Sigmoid colon (tissue), 7 donors: ENCODE data around the gene TTLL8. TPM values are rescaled to one million over a fixed set of nuclear protein-coding genes. Genes with fewer than 3 reads are reported as not detected.

Experiments
- DNase-seq: peaks from one replicate; pipeline ENCODE4 v3.0.0-alpha.2; 2019
- H3K27ac ChIP-seq, 4 donors: fragments of 200-600 bp; sonication (generic); one replicate each; pipeline ENCODE4 v1.5.1; 2016 to 2019; ENCODE audit warnings: mild to moderate bottlenecking in 1 of 4
- H3K27me3 ChIP-seq, 3 donors: fragments of 200-600 bp; sonication (generic); one replicate each; pipeline ENCODE4 v1.5.1; 2019; ENCODE audit warnings: mild to moderate bottlenecking in 1 of 3
- H3K36me3 ChIP-seq, 4 donors: fragments of 200-600 bp; sonication (generic); one replicate each; pipeline ENCODE4 v1.5.1; 2016 to 2019
- H3K4me1 ChIP-seq, 4 donors: fragments of 200-600 bp; sonication (generic); one replicate each; pipeline ENCODE4 v1.5.1; 2017 to 2019
- H3K4me3 ChIP-seq, 4 donors: fragments of 200-600 bp; sonication (generic); one replicate each; pipeline ENCODE4 v1.5.1; 2017 to 2019; ENCODE audit warnings: mild to moderate bottlenecking in 2 of 4, moderate library complexity in 1 of 4
- H3K9me3 ChIP-seq, 4 donors: fragments of 200-600 bp in 3 of 4; sonication (generic) in 3 of 4; one replicate each; pipeline versions ENCODE4 v1.5.1 to v1.6.1; 2013 to 2019
- CTCF ChIP-seq, 4 experiments: fragments of 450-650 bp in 3 of 4; fragments of 200-600 bp in 1 of 4; IDR thresholded peaks; one replicate each; pipeline ENCODE4 v1.5.1; 2016 to 2019; ENCODE audit warnings: antibody characterized with exemption in 4 of 4, mild to moderate bottlenecking in 3 of 4, moderate library complexity in 2 of 4
- EP300 ChIP-seq, 4 donors: sonication (generic); formaldehyde crosslinking; IDR thresholded peaks; one replicate each; pipeline ENCODE4 v1.6.1; 2017; ENCODE audit warnings: antibody characterized with exemption in 4 of 4
- POLR2A ChIP-seq, 2 donors: fragments of 450-650 bp; IDR thresholded peaks; one replicate each; pipeline ENCODE4 v1.6.1; 2016; ENCODE audit warnings: antibody characterized with exemption in 2 of 2, mild to moderate bottlenecking in 2 of 2, moderate library complexity in 2 of 2
- POLR2AphosphoS5 ChIP-seq, 4 donors: sonication (generic); formaldehyde crosslinking; IDR thresholded peaks; one replicate each; pipeline ENCODE4 v1.6.1; 2017; ENCODE audit warnings: antibody characterized with exemption in 4 of 4
- WGBS, 2 donors: extraction: QIAGEN DNeasy Blood & Tissue Kit; methylation state at CpG; one replicate each; pipeline ENCODE4 v1.1.7; 2013; 5-methylcytosine and 5-hydroxymethylcytosine counted together
- intact Hi-C: fragments of 100-400 bp; cut with DNase I; formaldehyde crosslinking; loops from one replicate; pipeline ENCODE4 v1.15.1; 2023
- polyA plus RNA-seq, 3 donors: library from polyadenylated mRNA; stranded (reverse); fragments of 200-250 nt; gene quantifications; one replicate each; pipeline ENCODE4 v1.2.3, GENCODE V29; 2013
- total RNA-seq, 4 donors: library from RNA; depleted of rRNA; stranded (reverse); fragments of >200 nt; gene quantifications; one replicate each; pipeline ENCODE4 v1.1.0, GENCODE V29; 2016
- donor health status: healthy with polysubstance abuse.
- donor health status: Bipolar disorder and iron deficiency.
- donor health status: healthy.

The TTLL8 gene
- total and polyA plus RNA-seq, 7 donors, result not detected

- no peak overlapping the region for H3K27ac ChIP-seq
- H3K27me3 ChIP-seq, result peaks cover 8 to 39% (median 32%) of the 10 kb centered on the region in 3 donors
- H3K36me3 ChIP-seq, result no peaks in the 10 kb centered on the region
- no peak for DNase-seq
- TF ChIP-seq CTCF (IDR thresholded peaks at IDR 0.05) (no peak), POLR2A (IDR thresholded peaks at IDR 0.05) (no peak), EP300 (IDR thresholded peaks at IDR 0.05) (no peak), POLR2AphosphoS5 (IDR thresholded peaks at IDR 0.05) (no peak)
- WGBS, 2 donors, result 88 to 92% methylated on average over 19 of the region's 19 CpGs
- intact Hi-C loops, result no loop called here
- H3K4me1 ChIP-seq, result peaks cover 0 to 14% (median 11%) of the 10 kb centered on the region in 4 donors
- H3K4me3 ChIP-seq, result no peak overlapping the region
- no peaks in the 10 kb centered on the region for H3K9me3 ChIP-seq
Observed at GRCh38 chr22:50062509-50063135, 4.5 kb upstream of the TTLL8 start.

- Histone ChIP-seq H3K4me1 (peaks cover 0 to 14% (median 11%) of the 10 kb centered on the region in 4 donors), H3K27ac (no peak overlapping the region), H3K36me3 (no peaks in the 10 kb centered on the region), H3K27me3 (peaks cover 8 to 41% (median 33%) of the 10 kb centered on the region in 3 donors), H3K9me3 (no peaks in the 10 kb centered on the region), H3K4me3 (no peak overlapping the region)
- intact Hi-C loops, result no loop called here
- no peak for DNase-seq
- no peak for TF ChIP-seq POLR2A (IDR thresholded peaks at IDR 0.05)
- TF ChIP-seq POLR2AphosphoS5 (IDR thresholded peaks at IDR 0.05), result no peak
- TF ChIP-seq EP300 (IDR thresholded peaks at IDR 0.05), result no peak
- TF ChIP-seq CTCF (IDR thresholded peaks at IDR 0.05), result no peak
- 70 to 78% methylated on average over 17 of the region's 17 CpGs for WGBS, 2 donors
Observed at GRCh38 chr22:50061824-50062355, 3.8 kb upstream of the TTLL8 start.

GRCh38 chr22:50061141-50061823 lies 3.2 kb upstream of the TTLL8 start:
- no peak overlapping the region for H3K27ac ChIP-seq
- WGBS, 2 donors, result 59 to 64% methylated on average over 27 of the region's 27 CpGs
- H3K9me3 ChIP-seq, result no peaks in the 10 kb centered on the region
- no peak overlapping the region for H3K4me3 ChIP-seq
- DNase-seq, result no peak
- H3K27me3 ChIP-seq, result peaks cover 8 to 45% (median 33%) of the 10 kb centered on the region in 3 donors
- intact Hi-C loops, result no loop called here
- H3K36me3 ChIP-seq, result no peaks in the 10 kb centered on the region
- peaks cover 0 to 14% (median 11%) of the 10 kb centered on the region in 4 donors for H3K4me1 ChIP-seq
- TF ChIP-seq POLR2AphosphoS5 (IDR thresholded peaks at IDR 0.05) (no peak), POLR2A (IDR thresholded peaks at IDR 0.05) (no peak), CTCF (IDR thresholded peaks at IDR 0.05) (no peak), EP300 (IDR thresholded peaks at IDR 0.05) (no peak)

- no peak overlapping the region for H3K27ac ChIP-seq
- no peaks in the 10 kb centered on the region for H3K36me3 ChIP-seq
- H3K27me3 ChIP-seq, result peaks cover 8 to 45% (median 33%) of the 10 kb centered on the region in 3 donors
- WGBS, 2 donors, result 33 to 67% methylated on average over 28 of the region's 28 CpGs
- no peaks in the 10 kb centered on the region for H3K9me3 ChIP-seq
- no peak overlapping the region for H3K4me3 ChIP-seq
- intact Hi-C loops, result no loop called here
- TF ChIP-seq POLR2A (IDR thresholded peaks at IDR 0.05) (no peak), CTCF (IDR thresholded peaks at IDR 0.05) (no peak), EP300 (IDR thresholded peaks at IDR 0.05) (no peak), POLR2AphosphoS5 (IDR thresholded peaks at IDR 0.05) (no peak)
- H3K4me1 ChIP-seq, result peaks cover 0 to 14% (median 11%) of the 10 kb centered on the region in 4 donors
- DNase-seq, result no peak
Observed at GRCh38 chr22:50060441-50061140, 2.5 kb upstream of the TTLL8 start.
